ENCODE results near the gene PTGS1.
"Not testable (repeated sequence)": the region's sequence is repeated elsewhere in the genome, so short reads cannot be mapped to it uniquely, and the experiment has no call there.

The PTGS1 gene

GRCh38 chr9:122370869-122371755 lies at the start of gene PTGS1:
Gene PTGS1, plus strand, starts transcription at chr9:122371024. Its CDS starts 61 bp downstream, at chr9:122371085.
- no peak for DNase-seq (ENCODE audit: low read depth)

- no peak for DNase-seq (ENCODE audit: low read depth)
These were observed 48.3 kb upstream of the PTGS1 start for GRCh38 chr9:122322553-122322952.

- not testable (repeated sequence) for DNase-seq (ENCODE audit: low read depth)
These were observed 46.2 kb upstream of the PTGS1 start for GRCh38 chr9:122324665-122325064.

GRCh38 chr9:122325124-122325523 lies 45.7 kb upstream of the PTGS1 start:
- DNase-seq (ENCODE audit: low read depth), result no peak

- no peak for DNase-seq (ENCODE audit: low read depth)
These were observed 43.6 kb upstream of the PTGS1 start for GRCh38 chr9:122327175-122327574.

GRCh38 chr9:122329597-122329996 lies 41.2 kb upstream of the PTGS1 start:
- DNase-seq (ENCODE audit: low read depth), result no peak

- DNase-seq (ENCODE audit: low read depth), result not testable (repeated sequence)
These were observed 40.4 kb upstream of the PTGS1 start for GRCh38 chr9:122330466-122330865.

GRCh38 chr9:122331523-122331927 lies 39.3 kb upstream of the PTGS1 start:
- DNase-seq (ENCODE audit: low read depth), result no peak

- no peak for DNase-seq (ENCODE audit: low read depth)
These were observed 38.7 kb upstream of the PTGS1 start for GRCh38 chr9:122332083-122332482.

GRCh38 chr9:122332644-122333043 lies 38.2 kb upstream of the PTGS1 start:
- DNase-seq (ENCODE audit: low read depth), result no peak

GRCh38 chr9:122333169-122333808 lies 37.5 kb upstream of the PTGS1 start:
- DNase-seq (ENCODE audit: low read depth), result no peak

GRCh38 chr9:122334916-122335315 lies 35.9 kb upstream of the PTGS1 start:
- no peak for DNase-seq (ENCODE audit: low read depth)

GRCh38 chr9:122336189-122336588 lies 34.6 kb upstream of the PTGS1 start:
- no peak for DNase-seq (ENCODE audit: low read depth)

- no peak for DNase-seq (ENCODE audit: low read depth)
These were observed 33.8 kb upstream of the PTGS1 start for GRCh38 chr9:122336866-122337555.

GRCh38 chr9:122337556-122337929 lies 33.3 kb upstream of the PTGS1 start:
- no peak for DNase-seq (ENCODE audit: low read depth)

- no peak for DNase-seq (ENCODE audit: low read depth)
These were observed 32.3 kb upstream of the PTGS1 start for GRCh38 chr9:122338536-122338935.

- DNase-seq (ENCODE audit: low read depth), result no peak
These were observed 31.8 kb upstream of the PTGS1 start for GRCh38 chr9:122338994-122339393.

GRCh38 chr9:122339579-122339978 lies 31.2 kb upstream of the PTGS1 start:
- no peak for DNase-seq (ENCODE audit: low read depth)

GRCh38 chr9:122340161-122340560 lies 30.7 kb upstream of the PTGS1 start:
- DNase-seq (ENCODE audit: low read depth), result no peak

GRCh38 chr9:122342323-122343050 lies 28.3 kb upstream of the PTGS1 start:
- no peak for DNase-seq (ENCODE audit: low read depth)

GRCh38 chr9:122346478-122347347 lies 24.1 kb upstream of the PTGS1 start:
- DNase-seq (ENCODE audit: low read depth), result no peak

Data from stimulated activated CD8-positive, alpha-beta memory T cell treated with anti-CD3 and anti-CD28 coated beads, Interleukin-12 subunit alpha, Interleukin-12 subunit beta, amount 100 ng/mL, for 1 hour (primary cell).